ENCODE measurements around the gene TEX53.

- TF ChIP-seq, protein P1, sequence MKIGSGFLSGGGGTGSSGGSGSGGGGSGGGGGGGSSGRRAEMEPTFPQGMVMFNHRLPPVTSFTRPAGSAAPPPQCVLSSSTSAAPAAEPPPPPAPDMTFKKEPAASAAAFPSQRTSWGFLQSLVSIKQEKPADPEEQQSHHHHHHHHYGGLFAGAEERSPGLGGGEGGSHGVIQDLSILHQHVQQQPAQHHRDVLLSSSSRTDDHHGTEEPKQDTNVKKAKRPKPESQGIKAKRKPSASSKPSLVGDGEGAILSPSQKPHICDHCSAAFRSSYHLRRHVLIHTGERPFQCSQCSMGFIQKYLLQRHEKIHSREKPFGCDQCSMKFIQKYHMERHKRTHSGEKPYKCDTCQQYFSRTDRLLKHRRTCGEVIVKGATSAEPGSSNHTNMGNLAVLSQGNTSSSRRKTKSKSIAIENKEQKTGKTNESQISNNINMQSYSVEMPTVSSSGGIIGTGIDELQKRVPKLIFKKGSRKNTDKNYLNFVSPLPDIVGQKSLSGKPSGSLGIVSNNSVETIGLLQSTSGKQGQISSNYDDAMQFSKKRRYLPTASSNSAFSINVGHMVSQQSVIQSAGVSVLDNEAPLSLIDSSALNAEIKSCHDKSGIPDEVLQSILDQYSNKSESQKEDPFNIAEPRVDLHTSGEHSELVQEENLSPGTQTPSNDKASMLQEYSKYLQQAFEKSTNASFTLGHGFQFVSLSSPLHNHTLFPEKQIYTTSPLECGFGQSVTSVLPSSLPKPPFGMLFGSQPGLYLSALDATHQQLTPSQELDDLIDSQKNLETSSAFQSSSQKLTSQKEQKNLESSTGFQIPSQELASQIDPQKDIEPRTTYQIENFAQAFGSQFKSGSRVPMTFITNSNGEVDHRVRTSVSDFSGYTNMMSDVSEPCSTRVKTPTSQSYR (CRISPR knock-in tag; IDR thresholded peaks at IDR 0.05): no peak
- TF ChIP-seq CTCF (IDR thresholded peaks at IDR 0.05): no peak
- TF ChIP-seq, protein P2, sequence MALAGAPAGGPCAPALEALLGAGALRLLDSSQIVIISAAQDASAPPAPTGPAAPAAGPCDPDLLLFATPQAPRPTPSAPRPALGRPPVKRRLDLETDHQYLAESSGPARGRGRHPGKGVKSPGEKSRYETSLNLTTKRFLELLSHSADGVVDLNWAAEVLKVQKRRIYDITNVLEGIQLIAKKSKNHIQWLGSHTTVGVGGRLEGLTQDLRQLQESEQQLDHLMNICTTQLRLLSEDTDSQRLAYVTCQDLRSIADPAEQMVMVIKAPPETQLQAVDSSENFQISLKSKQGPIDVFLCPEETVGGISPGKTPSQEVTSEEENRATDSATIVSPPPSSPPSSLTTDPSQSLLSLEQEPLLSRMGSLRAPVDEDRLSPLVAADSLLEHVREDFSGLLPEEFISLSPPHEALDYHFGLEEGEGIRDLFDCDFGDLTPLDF (CRISPR knock-in tag; IDR thresholded peaks at IDR 0.05): no peak
- no peak for TF ChIP-seq ESRRA (CRISPR knock-in tag; IDR thresholded peaks at IDR 0.05; ENCODE audit: borderline replicate concordance)
- TF ChIP-seq ZNF121 (CRISPR knock-in tag; IDR thresholded peaks at IDR 0.05): no peak
- TF ChIP-seq, protein P3, sequence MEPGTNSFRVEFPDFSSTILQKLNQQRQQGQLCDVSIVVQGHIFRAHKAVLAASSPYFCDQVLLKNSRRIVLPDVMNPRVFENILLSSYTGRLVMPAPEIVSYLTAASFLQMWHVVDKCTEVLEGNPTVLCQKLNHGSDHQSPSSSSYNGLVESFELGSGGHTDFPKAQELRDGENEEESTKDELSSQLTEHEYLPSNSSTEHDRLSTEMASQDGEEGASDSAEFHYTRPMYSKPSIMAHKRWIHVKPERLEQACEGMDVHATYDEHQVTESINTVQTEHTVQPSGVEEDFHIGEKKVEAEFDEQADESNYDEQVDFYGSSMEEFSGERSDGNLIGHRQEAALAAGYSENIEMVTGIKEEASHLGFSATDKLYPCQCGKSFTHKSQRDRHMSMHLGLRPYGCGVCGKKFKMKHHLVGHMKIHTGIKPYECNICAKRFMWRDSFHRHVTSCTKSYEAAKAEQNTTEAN (CRISPR knock-in tag; IDR thresholded peaks at IDR 0.05): no peak
- TF ChIP-seq, protein P4, sequence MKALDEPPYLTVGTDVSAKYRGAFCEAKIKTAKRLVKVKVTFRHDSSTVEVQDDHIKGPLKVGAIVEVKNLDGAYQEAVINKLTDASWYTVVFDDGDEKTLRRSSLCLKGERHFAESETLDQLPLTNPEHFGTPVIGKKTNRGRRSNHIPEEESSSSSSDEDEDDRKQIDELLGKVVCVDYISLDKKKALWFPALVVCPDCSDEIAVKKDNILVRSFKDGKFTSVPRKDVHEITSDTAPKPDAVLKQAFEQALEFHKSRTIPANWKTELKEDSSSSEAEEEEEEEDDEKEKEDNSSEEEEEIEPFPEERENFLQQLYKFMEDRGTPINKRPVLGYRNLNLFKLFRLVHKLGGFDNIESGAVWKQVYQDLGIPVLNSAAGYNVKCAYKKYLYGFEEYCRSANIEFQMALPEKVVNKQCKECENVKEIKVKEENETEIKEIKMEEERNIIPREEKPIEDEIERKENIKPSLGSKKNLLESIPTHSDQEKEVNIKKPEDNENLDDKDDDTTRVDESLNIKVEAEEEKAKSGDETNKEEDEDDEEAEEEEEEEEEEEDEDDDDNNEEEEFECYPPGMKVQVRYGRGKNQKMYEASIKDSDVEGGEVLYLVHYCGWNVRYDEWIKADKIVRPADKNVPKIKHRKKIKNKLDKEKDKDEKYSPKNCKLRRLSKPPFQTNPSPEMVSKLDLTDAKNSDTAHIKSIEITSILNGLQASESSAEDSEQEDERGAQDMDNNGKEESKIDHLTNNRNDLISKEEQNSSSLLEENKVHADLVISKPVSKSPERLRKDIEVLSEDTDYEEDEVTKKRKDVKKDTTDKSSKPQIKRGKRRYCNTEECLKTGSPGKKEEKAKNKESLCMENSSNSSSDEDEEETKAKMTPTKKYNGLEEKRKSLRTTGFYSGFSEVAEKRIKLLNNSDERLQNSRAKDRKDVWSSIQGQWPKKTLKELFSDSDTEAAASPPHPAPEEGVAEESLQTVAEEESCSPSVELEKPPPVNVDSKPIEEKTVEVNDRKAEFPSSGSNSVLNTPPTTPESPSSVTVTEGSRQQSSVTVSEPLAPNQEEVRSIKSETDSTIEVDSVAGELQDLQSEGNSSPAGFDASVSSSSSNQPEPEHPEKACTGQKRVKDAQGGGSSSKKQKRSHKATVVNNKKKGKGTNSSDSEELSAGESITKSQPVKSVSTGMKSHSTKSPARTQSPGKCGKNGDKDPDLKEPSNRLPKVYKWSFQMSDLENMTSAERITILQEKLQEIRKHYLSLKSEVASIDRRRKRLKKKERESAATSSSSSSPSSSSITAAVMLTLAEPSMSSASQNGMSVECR (CRISPR knock-in tag; IDR thresholded peaks at IDR 0.05; ENCODE audit: borderline replicate concordance): no peak
- no peak for TF ChIP-seq NFYB (CRISPR knock-in tag; conservative IDR thresholded peaks at IDR 0.05; ENCODE audit: low read depth)
- no peak for TF ChIP-seq CBFB (CRISPR knock-in tag; IDR thresholded peaks at IDR 0.05; ENCODE audit: low read depth)
- no peak for TF ChIP-seq TCF7 (CRISPR knock-in tag; IDR thresholded peaks at IDR 0.05; ENCODE audit: low read depth)
- no peak for TF ChIP-seq NR3C1 (CRISPR knock-in tag; conservative IDR thresholded peaks at IDR 0.05; ENCODE audit: low read depth)
- no peak for TF ChIP-seq EMX1 (CRISPR knock-in tag; IDR thresholded peaks at IDR 0.05)
- TF ChIP-seq, protein P5, sequence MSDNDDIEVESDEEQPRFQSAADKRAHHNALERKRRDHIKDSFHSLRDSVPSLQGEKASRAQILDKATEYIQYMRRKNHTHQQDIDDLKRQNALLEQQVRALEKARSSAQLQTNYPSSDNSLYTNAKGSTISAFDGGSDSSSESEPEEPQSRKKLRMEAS (CRISPR knock-in tag; IDR thresholded peaks at IDR 0.05): no peak
- TF ChIP-seq, protein P6, sequence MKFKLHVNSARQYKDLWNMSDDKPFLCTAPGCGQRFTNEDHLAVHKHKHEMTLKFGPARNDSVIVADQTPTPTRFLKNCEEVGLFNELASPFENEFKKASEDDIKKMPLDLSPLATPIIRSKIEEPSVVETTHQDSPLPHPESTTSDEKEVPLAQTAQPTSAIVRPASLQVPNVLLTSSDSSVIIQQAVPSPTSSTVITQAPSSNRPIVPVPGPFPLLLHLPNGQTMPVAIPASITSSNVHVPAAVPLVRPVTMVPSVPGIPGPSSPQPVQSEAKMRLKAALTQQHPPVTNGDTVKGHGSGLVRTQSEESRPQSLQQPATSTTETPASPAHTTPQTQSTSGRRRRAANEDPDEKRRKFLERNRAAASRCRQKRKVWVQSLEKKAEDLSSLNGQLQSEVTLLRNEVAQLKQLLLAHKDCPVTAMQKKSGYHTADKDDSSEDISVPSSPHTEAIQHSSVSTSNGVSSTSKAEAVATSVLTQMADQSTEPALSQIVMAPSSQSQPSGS (CRISPR knock-in tag; IDR thresholded peaks at IDR 0.05; ENCODE audit: borderline replicate concordance, low read depth): no peak
Observed at GRCh38 chr9:114643001-114643400, 14.6 kb downstream of the TEX53 start.

All from WTC11 (cell line).